HCT116 (cell line): ENCODE measurements around the gene CCSER1. TPM values are rescaled to one million over a fixed set of nuclear protein-coding genes. Genes with fewer than 3 reads are reported as not detected.

Experiments
- ATAC-seq: fragments of 200-7000 bp; cut with Tn5 transposase; 2 replicates; pipeline ENCODE4 v1.9.1; 2020; ENCODE audit warnings: mild to moderate bottlenecking, moderate library complexity
- BruUV-seq: library from RNA; stranded (reverse); fragments of 400-500 nt; replicated peaks from 2 replicates; lab custom pipeline; 2021; lab: Mats Ljungman, UMichigan
- CTCF ChIA-PET: fragments of 300-600 bp; sonication (Branson Sonifier 250); formaldehyde crosslinking; loops from one replicate; lab custom pipeline; 2021; ENCODE audit warnings: antibody characterized with exemption; lab: Charles Lee
- POLR2A ChIA-PET: fragments of 300-600, 350-600 bp; sonication (Branson Sonifier 250); formaldehyde crosslinking; loops from one replicate; lab custom pipeline; 2021; ENCODE audit warnings: antibody characterized with exemption; lab: Charles Lee
- RAD21 ChIA-PET, 2 experiments: fragments of 300-600 bp; sonication (Branson Sonifier 250); formaldehyde crosslinking; loops; one replicate each; lab custom pipeline; 2023; ENCODE audit warnings: low total read pairs in 2 of 2; ENCODE audit not compliant: uncharacterized antibody in 2 of 2, unreplicated experiment in 2 of 2, low non-redundant PET in 1 of 2; lab: Charles Lee
- DNase-seq: peaks from one replicate; pipeline ENCODE4 v3.0.0-alpha.2; 2010; ENCODE audit warnings: low read depth, low spot score
- H2AFZ ChIP-seq: fragments of 200-600 bp; shearing (Covaris generic), sonication (generic); 2 replicates; pipeline ENCODE4 v1.6.1; 2017; ENCODE audit warnings: low read depth, mixed run types, mixed read lengths, antibody characterized with exemption, low read length; ENCODE audit not compliant: poor library complexity, severe bottlenecking
- H3K27ac ChIP-seq: 2 replicates; pipeline ENCODE4 v1.5.1; 2012; ENCODE audit warnings: low read depth, low read length
- H3K27me3 ChIP-seq: fragments of 200-600 bp; sonication (generic); 2 replicates; pipeline ENCODE4 v1.6.1; 2016; ENCODE audit warnings: mixed run types, low read length, mixed read lengths; ENCODE audit not compliant: insufficient read depth
- H3K36me3 ChIP-seq, 2 experiments: fragments of 200-500 bp in 1 of 2; fragments of 200-600 bp in 1 of 2; sonication (Bioruptor generic) in 1 of 2; sonication (generic) in 1 of 2; 2 replicates each; pipeline versions ENCODE4 v1.5.1 to v1.6.1; 2014 to 2016; ENCODE audit warnings: low read length in 2 of 2, inconsistent platforms in 1 of 2, mixed read lengths in 1 of 2, mixed run types in 1 of 2; ENCODE audit not compliant: insufficient read depth in 2 of 2, control insufficient read depth in 1 of 2
- H3K4me1 ChIP-seq, 2 experiments: fragments of 200-600 bp in 1 of 2; sonication (generic) in 1 of 2; 2 replicates each; pipeline versions ENCODE4 v1.5.1 to v1.6.1; 2012 to 2017; ENCODE audit warnings: low read length in 2 of 2, inconsistent platforms in 1 of 2, mild to moderate bottlenecking in 1 of 2, mixed read lengths in 1 of 2, mixed run types in 1 of 2, moderate library complexity in 1 of 2; ENCODE audit not compliant: insufficient read depth in 2 of 2, control insufficient read depth in 1 of 2
- H3K4me2 ChIP-seq: fragments of 200-600 bp; sonication (generic); 2 replicates; pipeline ENCODE4 v1.6.1; 2017; ENCODE audit warnings: mixed run types, low read length, mixed read lengths
- H3K4me3 ChIP-seq, 2 experiments: fragments of 200-600 bp in 1 of 2; sonication (generic) in 1 of 2; replicated peaks in 1 of 2; 2 replicates each; pipeline ENCODE4 v1.5.1; 2011 to 2016; ENCODE audit warnings: low read length in 2 of 2, control low read depth in 1 of 2, low read depth in 1 of 2, mild to moderate bottlenecking in 1 of 2, mixed read lengths in 1 of 2, mixed run types in 1 of 2
- H3K79me2 ChIP-seq: fragments of 200-600 bp; sonication (generic); 2 replicates; pipeline ENCODE4 v1.6.1; 2017; ENCODE audit warnings: mild to moderate bottlenecking, mixed run types, low read length, moderate library complexity, mixed read lengths; ENCODE audit not compliant: insufficient read depth
- H3K9ac ChIP-seq: fragments of 200-600 bp; sonication (generic); 2 replicates; pipeline ENCODE4 v1.6.1; 2016; ENCODE audit warnings: low read length, mixed read lengths
- H3K9me2 ChIP-seq: fragments of 200-600 bp; sonication (generic), shearing (Covaris generic); 2 replicates; pipeline ENCODE4 v1.6.1; 2017; ENCODE audit warnings: mixed run types, mild to moderate bottlenecking, moderate library complexity; ENCODE audit not compliant: insufficient read depth
- H3K9me3 ChIP-seq, 2 experiments: fragments of 200-500 bp in 1 of 2; fragments of 200-600 bp in 1 of 2; sonication (Bioruptor generic) in 1 of 2; sonication (generic) in 1 of 2; 2 replicates each; pipeline ENCODE4 v1.6.1; 2014 to 2017; ENCODE audit warnings: low read length in 2 of 2, mixed read lengths in 2 of 2, inconsistent platforms in 1 of 2, low read depth in 1 of 2, mild to moderate bottlenecking in 1 of 2, mixed run types in 1 of 2, moderate library complexity in 1 of 2; ENCODE audit not compliant: control insufficient read depth in 1 of 2, insufficient read depth in 1 of 2
- H4K20me1 ChIP-seq: fragments of 200-600 bp; sonication (generic), shearing (Covaris generic); 2 replicates; pipeline ENCODE4 v1.6.1; 2017; ENCODE audit warnings: mixed run types, mild to moderate bottlenecking, moderate library complexity; ENCODE audit not compliant: insufficient read depth
- CEBPB ChIP-seq: IDR thresholded peaks from 2 replicates; pipeline ENCODE4 v1.6.1; 2012; ENCODE audit warnings: low read depth
- EGR1 ChIP-seq: IDR thresholded peaks from 2 replicates; pipeline ENCODE4 v1.6.1; 2012; ENCODE audit warnings: low read depth
- RAD21 ChIP-seq: IDR thresholded peaks from 2 replicates; pipeline ENCODE4 v1.6.1; 2012; ENCODE audit warnings: low read depth, mild to moderate bottlenecking
- SIN3A ChIP-seq: IDR thresholded peaks from 2 replicates; pipeline ENCODE4 v1.6.1; 2012; ENCODE audit warnings: low read depth
- SP1 ChIP-seq: IDR thresholded peaks from 2 replicates; pipeline ENCODE4 v1.6.1; 2012; ENCODE audit warnings: low read depth
- ZBTB33 ChIP-seq: IDR thresholded peaks from 2 replicates; pipeline ENCODE4 v1.6.1; 2011; ENCODE audit warnings: mild to moderate bottlenecking, low read length, moderate library complexity; ENCODE audit not compliant: insufficient replicate concordance; ENCODE audit errors: extremely low read depth
- intact Hi-C: fragments of 100-400 bp; cut with micrococcal nuclease; formaldehyde crosslinking; loops from 2 replicates; pipeline ENCODE4 v1.10.0; 2022
- total RNA-seq: library from RNA; stranded (reverse); gene quantifications from one replicate; pipeline ENCODE4 v1.2.1, GENCODE V29; 2021; ENCODE audit not compliant: unreplicated experiment
- TF ChIP-seq, protein P1 (sequence below): IDR thresholded peaks from 2 replicates; pipeline ENCODE4 v1.6.1; 2012
- TF ChIP-seq, protein P2 (sequence below), 3 experiments: fragments of 200-600 bp in 1 of 3; sonication (generic) in 1 of 3; IDR thresholded peaks in 2 of 3; conservative IDR thresholded peaks in 1 of 3; 2 replicates each; pipeline ENCODE4 v1.5.1; 2012 to 2017; ENCODE audit warnings: low read depth in 2 of 3, low read length in 2 of 3, antibody characterized with exemption in 1 of 3, borderline replicate concordance in 1 of 3, control low read depth in 1 of 3, mild to moderate bottlenecking in 1 of 3, mixed read lengths in 1 of 3, mixed run types in 1 of 3, moderate library complexity in 1 of 3; ENCODE audit not compliant: insufficient read depth in 1 of 3

CCSER1 gene
- total RNA-seq, 1 experiment from 2014 or later: 6.7 TPM

DNA sequence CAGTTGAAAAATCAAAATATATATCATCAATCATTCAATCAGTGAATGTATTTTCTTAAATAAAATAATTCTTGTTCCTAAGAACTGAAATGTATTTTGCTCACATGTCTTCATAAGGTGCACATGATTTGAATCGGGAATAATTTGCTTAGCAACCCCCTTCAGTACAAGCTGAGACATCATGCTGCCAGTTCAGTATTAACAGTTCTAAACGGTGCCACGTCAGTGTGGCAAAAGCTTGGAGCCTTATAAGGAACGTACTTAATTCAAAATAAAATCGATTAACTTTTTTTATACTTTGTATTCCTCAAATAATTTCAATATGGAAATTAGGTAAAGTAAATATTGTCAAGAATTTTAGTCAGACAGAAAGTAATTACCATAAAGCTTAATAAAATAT lies 287.9 kb downstream of the CCSER1 start (continued):
- TF ChIP-seq ZBTB33 (no peak), EGR1 (no peak), CEBPB (no peak), SIN3A (no peak), SP1 (no peak)
- TF ChIP-seq, protein P1, sequence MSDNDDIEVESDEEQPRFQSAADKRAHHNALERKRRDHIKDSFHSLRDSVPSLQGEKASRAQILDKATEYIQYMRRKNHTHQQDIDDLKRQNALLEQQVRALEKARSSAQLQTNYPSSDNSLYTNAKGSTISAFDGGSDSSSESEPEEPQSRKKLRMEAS: no peak

GRCh38 chr4:90419124-90419711 lies 292.0 kb downstream of the CCSER1 start:
- ChIA-PET RAD21 (interaction anchor here in 1 of 2 experiments (0.7 to 1.6 kb wide), 2 partner anchors 103 to 694 kb away, joined by 3 to 4 read pairs; no protein-coding TSS in a partner anchor), POLR2A (no interaction called here), CTCF (interaction anchor here (0.6 to 1.8 kb wide), 6 partner anchors 63 to 1969 kb away, joined by 3 to 13 read pairs (median 4); no protein-coding TSS in a partner anchor)
- no peaks in the 10 kb centered on the region for H3K4me1 ChIP-seq
- H3K27ac ChIP-seq: no peak overlapping the region
- H3K4me3 ChIP-seq: no peak overlapping the region
- no peaks in the 10 kb centered on the region for H3K79me2 ChIP-seq
- intact Hi-C loops: loop anchor here (5.0 kb wide), 1 partner anchor 698 kb away; no protein-coding TSS in a partner anchor
- TF ChIP-seq SP1: no peak
- TF ChIP-seq, protein P2, sequence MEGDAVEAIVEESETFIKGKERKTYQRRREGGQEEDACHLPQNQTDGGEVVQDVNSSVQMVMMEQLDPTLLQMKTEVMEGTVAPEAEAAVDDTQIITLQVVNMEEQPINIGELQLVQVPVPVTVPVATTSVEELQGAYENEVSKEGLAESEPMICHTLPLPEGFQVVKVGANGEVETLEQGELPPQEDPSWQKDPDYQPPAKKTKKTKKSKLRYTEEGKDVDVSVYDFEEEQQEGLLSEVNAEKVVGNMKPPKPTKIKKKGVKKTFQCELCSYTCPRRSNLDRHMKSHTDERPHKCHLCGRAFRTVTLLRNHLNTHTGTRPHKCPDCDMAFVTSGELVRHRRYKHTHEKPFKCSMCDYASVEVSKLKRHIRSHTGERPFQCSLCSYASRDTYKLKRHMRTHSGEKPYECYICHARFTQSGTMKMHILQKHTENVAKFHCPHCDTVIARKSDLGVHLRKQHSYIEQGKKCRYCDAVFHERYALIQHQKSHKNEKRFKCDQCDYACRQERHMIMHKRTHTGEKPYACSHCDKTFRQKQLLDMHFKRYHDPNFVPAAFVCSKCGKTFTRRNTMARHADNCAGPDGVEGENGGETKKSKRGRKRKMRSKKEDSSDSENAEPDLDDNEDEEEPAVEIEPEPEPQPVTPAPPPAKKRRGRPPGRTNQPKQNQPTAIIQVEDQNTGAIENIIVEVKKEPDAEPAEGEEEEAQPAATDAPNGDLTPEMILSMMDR (IDR thresholded peaks at IDR 0.05 in 2 of 3, conservative IDR thresholded peaks at IDR 0.05 in 1 of 3; ENCODE audit: borderline replicate concordance in 1 of 3, insufficient read depth in 1 of 3, low read depth in 2 of 3, low read length in 2 of 3): peak; percentile 11 to 55 (median 26); a peak in 3 of 6 replicates
- TF ChIP-seq RAD21: peak; percentile 55
- H3K4me2 ChIP-seq: no peak overlapping the region
- no peaks in the 10 kb centered on the region for H3K9me2 ChIP-seq
- no TSS peak for BruUV-seq
- DNase-seq (peak; percentile 3), ATAC-seq (no peak)
- H4K20me1 ChIP-seq: no peaks in the 10 kb centered on the region
- H2AFZ ChIP-seq: no peak overlapping the region
- no peak overlapping the region for H3K9ac ChIP-seq
- no peaks in the 10 kb centered on the region for H3K27me3 ChIP-seq
- no peaks in the 10 kb centered on the region for H3K36me3 ChIP-seq
- H3K9me3 ChIP-seq: no peaks in the 10 kb centered on the region
